NCI-H1694 treated with DMSO at 0.1 percent for 48 hours (cell line): ENCODE data around the gene MAP2K4.
"Not testable (repeated sequence)": the region's sequence is repeated elsewhere in the genome, so short reads cannot be mapped to it uniquely, and the experiment has no call there.

Experiments
- DNase-seq: peaks from one replicate; lab custom pipeline; 2025; lab: John Stamatoyannopoulos, UW

Gene MAP2K4

GRCh38 chr17:12020642-12021622 lies at the start of gene MAP2K4:
Gene MAP2K4 (plus strand): TSS chr17:12020877. CDS start chr17:12020887, 10 bp downstream.
- peak; percentile 45 for DNase-seq

- DNase-seq, result not testable (repeated sequence)
Observed at GRCh38 chr17:11972741-11973140, 47.9 kb upstream of the MAP2K4 start.

GRCh38 chr17:11979795-11980194 lies 40.9 kb upstream of the MAP2K4 start:
- DNase-seq, result no peak

- no peak for DNase-seq
Observed at GRCh38 chr17:11980813-11981212, 39.9 kb upstream of the MAP2K4 start.

GRCh38 chr17:11981862-11982261 lies 38.8 kb upstream of the MAP2K4 start:
- no peak for DNase-seq

- no peak for DNase-seq
Observed at GRCh38 chr17:11986179-11986941, 34.3 kb upstream of the MAP2K4 start.

GRCh38 chr17:11986942-11987329 lies 33.7 kb upstream of the MAP2K4 start:
- peak; percentile 38 for DNase-seq

GRCh38 chr17:11990363-11990983 lies 30.2 kb upstream of the MAP2K4 start:
- DNase-seq, result no peak

- no peak for DNase-seq
Observed at GRCh38 chr17:11991461-11991860, 29.2 kb upstream of the MAP2K4 start.

GRCh38 chr17:11996722-11997146 lies 23.9 kb upstream of the MAP2K4 start:
- DNase-seq, result peak; percentile 19

- DNase-seq, result peak; percentile 90
Observed at GRCh38 chr17:11997147-11997971, 23.3 kb upstream of the MAP2K4 start, which contains the start of gene ZNF18. Gene ZNF18 (minus strand): TSS chr17:11997475. CDS start chr17:11992829, 4,646 bp downstream.

GRCh38 chr17:11997972-11998233 lies 22.8 kb upstream of the MAP2K4 start:
- no peak for DNase-seq

- no peak for DNase-seq
Observed at GRCh38 chr17:11999696-12000095, 21.0 kb upstream of the MAP2K4 start.

- no peak for DNase-seq
Observed at GRCh38 chr17:12007466-12007865, 13.2 kb upstream of the MAP2K4 start.

- DNase-seq, result no peak
Observed at GRCh38 chr17:12021623-12022140, 1.0 kb downstream of the MAP2K4 start.

GRCh38 chr17:12022310-12022709 lies 1.6 kb downstream of the MAP2K4 start:
- no peak for DNase-seq

GRCh38 chr17:12024327-12024726 lies 3.6 kb downstream of the MAP2K4 start:
- no peak for DNase-seq

GRCh38 chr17:12027658-12028057 lies 7.0 kb downstream of the MAP2K4 start:
- no peak for DNase-seq

GRCh38 chr17:12028611-12029010 lies 7.9 kb downstream of the MAP2K4 start:
- no peak for DNase-seq

- no peak for DNase-seq
Observed at GRCh38 chr17:12034538-12034937, 13.9 kb downstream of the MAP2K4 start.

- no peak for DNase-seq
Observed at GRCh38 chr17:12035673-12036072, 15.0 kb downstream of the MAP2K4 start.
